GM12892 (cell line): ENCODE measurements around the gene IFT27.

Source experiments
- POLR2A ChIP-seq: IDR thresholded peaks from 2 replicates; pipeline ENCODE4 v1.6.1; 2011; ENCODE audit warnings: low read depth, low read length, control low read depth
- POLR2AphosphoS5 ChIP-seq: IDR thresholded peaks from 2 replicates; pipeline ENCODE4 v1.6.1; 2011; ENCODE audit warnings: low read depth, low read length, control low read depth
- TAF1 ChIP-seq: IDR thresholded peaks from 2 replicates; pipeline ENCODE4 v1.6.1; 2011; ENCODE audit warnings: low read depth, mild to moderate bottlenecking, control low read depth, low read length, borderline replicate concordance

- no peak for TF ChIP-seq POLR2A
- no peak for TF ChIP-seq POLR2AphosphoS5
- no peak for TF ChIP-seq TAF1
Observed at GRCh38 chr22:36745301-36745995, 30.5 kb downstream of the IFT27 start.
